GM18505 (cell line): ENCODE data around the gene CLMN.
"Not testable (repeated sequence)": the region's sequence is repeated elsewhere in the genome, so short reads cannot be mapped to it uniquely, and the experiment has no call there.

Experiments
- ATAC-seq: cut with Tn5 transposase; IDR thresholded peaks from one replicate; pipeline ENCODE4 v1.9.1; 2021; ENCODE audit not compliant: unreplicated experiment
- POLR2A ChIP-seq: IDR thresholded peaks from 4 replicates; pipeline ENCODE4 v1.6.1; 2011; ENCODE audit warnings: borderline replicate concordance; ENCODE audit not compliant: insufficient read depth, insufficient read length; ENCODE audit errors: extremely low read depth

The CLMN gene

DNA sequence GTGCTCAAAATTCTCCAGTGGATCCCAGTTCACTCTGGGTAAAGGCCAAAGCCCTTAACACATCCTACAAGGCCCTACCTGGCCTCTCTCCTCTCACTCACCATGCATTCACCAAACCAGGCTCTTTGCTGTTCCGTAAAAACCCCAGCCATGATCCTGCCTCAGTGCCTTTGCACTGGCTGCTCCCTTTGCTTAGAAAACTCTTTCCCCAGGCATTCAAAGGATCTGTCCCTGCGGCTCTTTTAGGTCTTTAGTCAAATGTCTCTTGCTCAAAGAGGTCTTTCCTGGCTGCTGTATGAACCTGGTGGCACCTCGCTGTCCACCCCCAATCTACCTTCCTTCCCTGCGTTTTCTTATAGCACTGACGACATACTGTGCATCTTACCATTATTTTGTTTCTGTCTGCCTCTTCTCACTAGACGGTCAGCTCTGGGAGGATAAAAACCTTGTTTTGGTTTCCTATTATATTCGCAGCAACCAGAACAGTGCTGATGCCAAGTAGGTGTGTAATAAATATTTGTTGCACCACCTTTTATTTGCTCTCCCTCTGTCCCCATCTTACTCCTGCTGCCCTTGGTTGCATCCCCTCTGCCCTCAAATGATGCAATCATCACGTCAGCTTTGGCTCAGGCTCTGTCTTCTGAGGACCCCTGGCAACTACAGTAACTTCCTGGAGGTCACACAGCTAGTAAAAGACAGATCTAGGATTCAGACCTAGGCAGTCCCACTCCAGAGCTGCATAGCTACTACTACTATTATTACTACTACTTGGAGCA, 138.6 kb downstream of the CLMN start:
- TF ChIP-seq POLR2A, result no peak
- no peak for ATAC-seq

DNA sequence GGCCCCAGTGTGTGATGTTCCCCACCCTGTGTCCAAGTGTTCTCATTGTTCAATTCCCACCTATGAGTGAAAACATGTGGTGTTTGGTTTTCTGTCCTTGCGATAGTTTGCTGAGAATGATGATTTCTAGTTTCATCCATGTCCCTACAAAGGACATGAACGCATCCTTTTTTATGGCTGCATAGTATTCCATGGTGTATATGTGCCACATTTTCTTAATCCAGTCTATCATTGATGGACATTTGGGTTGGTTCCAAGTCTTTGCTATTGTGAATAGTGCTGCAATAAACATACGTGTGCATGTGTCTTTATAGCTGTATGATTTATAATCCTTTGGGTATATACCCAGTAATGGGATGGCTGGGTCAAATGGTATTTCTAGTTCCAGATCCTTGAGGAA, 144.0 kb downstream of the CLMN start:
- not testable (repeated sequence) for ATAC-seq

DNA sequence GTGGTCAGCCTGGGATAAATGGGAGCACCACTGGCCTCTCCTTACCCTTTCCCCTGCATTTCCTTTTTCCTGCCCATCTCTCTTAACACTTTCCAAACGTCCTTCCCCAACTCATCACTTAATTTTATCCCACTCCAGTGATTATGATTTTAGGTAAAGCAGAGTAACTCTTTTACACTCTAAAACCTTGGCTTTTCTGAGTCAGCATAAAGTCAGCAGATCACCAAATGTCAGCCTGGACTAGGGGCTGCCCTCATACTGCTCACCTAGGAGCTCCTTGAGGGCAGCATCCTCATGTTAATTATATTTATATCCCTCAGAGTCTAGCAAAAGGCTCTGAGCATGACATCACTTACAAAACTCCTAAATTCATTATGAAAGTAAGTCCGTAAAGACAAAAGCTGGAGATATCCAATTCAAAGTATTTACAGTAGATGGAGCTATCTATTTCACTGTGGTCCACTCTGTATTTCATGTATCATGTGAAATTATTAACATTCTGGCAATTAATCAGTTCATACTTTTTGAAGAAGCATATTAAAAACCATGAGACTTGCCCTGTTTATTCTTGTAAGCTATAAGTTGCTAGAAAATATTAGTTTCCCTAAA, 145.4 kb downstream of the CLMN start:
- TF ChIP-seq POLR2A, result no peak
- no peak for ATAC-seq

DNA sequence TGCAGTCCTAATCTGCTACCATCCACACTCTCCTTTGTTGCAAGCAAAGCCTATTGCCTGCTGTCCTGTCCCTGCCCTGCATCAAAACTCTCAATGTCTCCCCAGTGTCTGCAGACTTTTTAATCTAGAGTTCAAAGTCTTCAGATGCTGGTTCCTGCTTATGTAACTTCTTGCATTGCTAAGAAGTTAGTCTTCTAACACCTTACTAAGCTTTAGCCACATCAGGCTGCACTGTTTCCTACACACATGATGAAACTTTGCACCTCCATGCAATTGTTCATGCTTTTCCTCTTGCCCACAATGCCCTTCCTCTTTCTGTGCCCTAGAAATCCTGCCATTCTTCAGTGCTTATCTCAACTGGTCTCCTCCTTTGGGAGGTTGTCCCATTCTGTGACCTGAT, 146.2 kb downstream of the CLMN start:
- ATAC-seq, result no peak
- no peak for TF ChIP-seq POLR2A

DNA sequence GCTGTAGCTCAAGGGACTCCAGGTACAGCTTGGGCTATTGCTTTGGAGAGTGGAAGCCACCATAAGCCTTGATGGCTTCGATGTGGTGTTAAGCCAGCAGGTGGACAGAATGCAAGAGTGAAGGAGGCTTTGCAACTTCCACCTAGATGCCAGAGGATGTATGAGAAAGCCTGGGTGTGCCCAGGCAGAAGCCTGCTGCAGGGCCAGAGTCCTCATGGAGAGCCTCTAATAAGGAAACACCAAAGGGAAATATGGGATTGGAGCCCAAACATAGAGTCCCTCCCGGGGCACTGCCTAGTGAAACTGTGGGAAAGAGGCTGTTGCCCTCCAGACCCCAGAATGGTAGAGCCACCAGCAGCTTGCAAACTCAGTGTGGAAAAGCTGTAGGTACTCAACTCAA, 152.5 kb downstream of the CLMN start:
- TF ChIP-seq POLR2A, result no peak
- no peak for ATAC-seq

DNA sequence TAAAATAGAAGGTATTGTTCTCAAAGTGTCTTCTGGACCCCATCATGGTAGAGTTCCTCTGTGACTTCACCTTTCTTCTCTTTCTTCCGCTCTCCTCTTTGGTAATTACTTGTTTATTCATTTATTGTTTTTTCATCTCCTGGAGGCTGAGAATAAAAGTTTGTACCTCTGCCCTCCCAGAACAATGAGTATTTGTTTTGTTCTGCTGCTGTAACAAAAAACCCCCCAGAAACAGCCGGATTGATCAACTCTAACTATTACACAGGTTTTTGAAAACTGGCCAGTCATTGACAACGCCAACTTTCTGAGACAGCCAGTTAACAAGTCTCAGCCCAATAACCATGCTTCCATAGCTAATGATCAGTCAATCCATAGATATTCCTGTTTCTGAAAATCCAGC, 154.2 kb downstream of the CLMN start:
- no peak for ATAC-seq
- no peak for TF ChIP-seq POLR2A

DNA sequence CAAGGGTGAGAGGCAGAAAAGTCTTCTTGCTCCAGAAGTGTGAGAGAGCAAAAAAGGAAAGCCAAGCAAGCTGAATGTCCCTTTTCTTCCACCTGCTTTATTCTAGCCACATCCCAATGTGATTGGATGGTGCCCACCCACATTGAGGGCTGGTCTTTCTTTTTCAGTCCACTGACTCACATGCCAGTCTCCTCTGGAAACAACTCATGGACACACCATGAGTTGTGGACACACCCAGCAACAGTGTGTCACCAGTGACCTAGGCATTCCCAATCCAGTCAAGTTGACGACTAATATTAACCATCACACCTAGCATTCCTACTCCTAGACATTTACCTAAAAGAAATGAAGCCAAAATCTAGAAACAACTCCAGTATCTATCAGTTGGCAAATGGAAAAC, 155.2 kb downstream of the CLMN start:
- TF ChIP-seq POLR2A, result no peak
- no peak for ATAC-seq

DNA sequence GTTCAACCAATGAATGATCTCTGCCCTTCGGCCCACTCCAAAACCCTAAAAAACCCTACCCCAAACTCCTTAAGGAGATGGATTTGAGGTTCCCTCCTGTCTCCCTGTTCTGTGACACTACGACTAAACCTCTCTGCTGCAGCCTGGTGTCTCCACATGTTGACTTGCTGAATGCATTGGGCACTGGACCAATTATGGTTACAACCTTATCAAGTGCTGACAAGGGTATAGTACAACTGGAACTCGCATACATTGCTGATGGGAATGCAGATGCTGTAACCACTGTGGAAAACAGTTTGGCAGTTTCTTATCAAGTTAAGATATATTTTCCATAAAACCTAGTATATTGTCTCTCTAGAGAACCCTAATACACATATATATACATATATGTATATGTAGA, 156.0 kb downstream of the CLMN start:
- no peak for TF ChIP-seq POLR2A
- no peak for ATAC-seq

DNA sequence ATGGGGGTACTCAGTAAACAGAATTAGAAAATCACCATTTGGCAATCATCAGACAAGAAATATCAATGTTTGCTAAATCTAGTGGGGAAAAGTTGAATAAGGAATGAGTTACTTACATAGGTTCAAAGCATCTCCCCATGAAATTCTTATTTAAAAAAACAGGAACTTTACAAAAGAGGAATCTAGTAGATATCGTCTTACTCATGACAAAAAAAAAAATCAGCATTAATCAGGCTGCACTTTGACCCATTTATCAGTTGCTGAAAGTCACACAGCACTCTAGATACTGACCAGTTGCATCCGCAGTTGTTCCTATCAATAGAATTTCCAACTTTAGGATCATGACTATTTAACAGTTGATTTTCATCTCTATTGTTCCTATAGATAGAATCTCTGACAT, 156.6 kb downstream of the CLMN start:
- no peak for TF ChIP-seq POLR2A
- ATAC-seq, result no peak

DNA sequence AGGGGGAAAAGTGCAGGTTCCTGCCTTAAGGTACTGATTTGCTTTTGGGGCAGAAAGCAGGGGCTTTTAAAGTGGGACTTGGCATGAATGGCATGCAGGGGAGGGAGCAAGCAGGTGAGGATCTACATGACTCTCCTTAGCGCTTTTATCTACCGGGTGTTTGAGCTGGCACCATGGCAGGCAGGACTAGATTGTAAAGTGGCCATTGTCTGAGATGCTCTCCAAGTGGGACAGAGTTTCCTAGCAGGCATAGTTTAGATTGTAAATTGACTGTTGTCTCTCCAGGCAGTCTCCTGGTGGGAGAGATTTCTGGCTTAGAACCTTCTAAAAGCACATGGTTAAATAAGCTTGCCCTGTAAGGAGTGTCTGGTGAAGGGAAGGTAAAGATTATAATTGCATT, 157.1 kb downstream of the CLMN start:
- no peak for ATAC-seq
- TF ChIP-seq POLR2A, result no peak

DNA sequence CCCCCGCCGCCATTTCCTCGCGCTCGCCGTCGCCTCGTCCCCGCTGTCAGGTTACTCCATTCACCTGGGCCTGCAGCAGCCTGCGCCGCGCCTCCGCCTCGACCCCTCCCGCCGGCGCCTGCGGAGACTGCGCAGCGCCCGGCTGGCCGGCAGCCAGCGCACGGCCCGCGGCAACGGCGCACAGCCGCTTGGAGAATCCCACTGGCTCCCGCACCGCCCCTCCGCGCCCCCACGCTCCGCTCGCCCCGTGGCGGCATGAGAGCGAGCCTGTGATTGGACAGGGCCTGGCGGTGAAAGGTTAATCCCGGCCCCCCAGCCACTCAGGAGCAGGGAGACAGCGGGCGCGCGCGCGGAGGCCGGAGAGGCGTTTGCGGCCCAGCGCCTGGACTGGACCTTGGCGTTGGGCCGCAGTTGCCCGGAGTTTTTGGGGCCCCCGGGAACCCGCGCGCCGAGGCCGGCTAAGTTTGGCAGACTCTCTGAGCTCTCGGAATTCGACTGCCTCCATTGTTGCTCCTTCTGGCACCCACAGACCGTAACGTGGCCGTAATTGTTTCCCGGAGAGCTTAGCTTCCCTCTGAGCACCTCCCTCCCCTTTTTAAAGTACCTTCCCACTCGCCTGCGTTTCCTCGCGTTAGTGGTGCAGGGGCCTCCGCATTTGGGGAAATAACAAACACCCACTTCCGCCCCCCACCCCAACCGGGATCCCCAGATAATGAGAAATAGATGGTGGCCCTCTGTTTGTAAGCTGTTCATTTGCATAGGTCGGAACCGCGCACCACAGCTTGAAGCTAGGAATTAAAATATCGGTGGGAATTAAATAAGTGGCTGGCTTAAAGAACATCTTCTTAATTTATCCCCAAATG, 162.2 kb downstream of the CLMN start, which contains the start of gene DICER1:
Gene DICER1, minus strand, starts transcription at position 203 of the 863 bp plus-strand sequence. CDS start 24,071 bp downstream, outside the sequence.
- ATAC-seq, result peak; percentile 76
- TF ChIP-seq POLR2A, result peak; percentile 77

DNA sequence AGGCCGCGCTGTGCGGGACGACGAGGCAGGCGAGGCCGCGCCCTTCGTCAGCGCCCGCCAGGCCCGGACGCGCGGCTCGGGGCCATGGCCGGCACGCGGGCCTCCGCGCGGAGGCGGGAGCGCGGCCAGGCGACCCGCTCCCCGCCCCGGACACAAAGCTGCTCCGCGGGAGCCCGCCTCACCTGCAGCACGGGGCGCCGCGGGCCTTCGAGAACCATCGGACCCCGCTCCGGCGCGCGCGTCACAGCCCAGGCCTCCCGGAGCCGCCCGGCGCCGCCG, 162.7 kb downstream of the CLMN start:
- ATAC-seq, result peak; percentile 34
- TF ChIP-seq POLR2A, result no peak

DNA sequence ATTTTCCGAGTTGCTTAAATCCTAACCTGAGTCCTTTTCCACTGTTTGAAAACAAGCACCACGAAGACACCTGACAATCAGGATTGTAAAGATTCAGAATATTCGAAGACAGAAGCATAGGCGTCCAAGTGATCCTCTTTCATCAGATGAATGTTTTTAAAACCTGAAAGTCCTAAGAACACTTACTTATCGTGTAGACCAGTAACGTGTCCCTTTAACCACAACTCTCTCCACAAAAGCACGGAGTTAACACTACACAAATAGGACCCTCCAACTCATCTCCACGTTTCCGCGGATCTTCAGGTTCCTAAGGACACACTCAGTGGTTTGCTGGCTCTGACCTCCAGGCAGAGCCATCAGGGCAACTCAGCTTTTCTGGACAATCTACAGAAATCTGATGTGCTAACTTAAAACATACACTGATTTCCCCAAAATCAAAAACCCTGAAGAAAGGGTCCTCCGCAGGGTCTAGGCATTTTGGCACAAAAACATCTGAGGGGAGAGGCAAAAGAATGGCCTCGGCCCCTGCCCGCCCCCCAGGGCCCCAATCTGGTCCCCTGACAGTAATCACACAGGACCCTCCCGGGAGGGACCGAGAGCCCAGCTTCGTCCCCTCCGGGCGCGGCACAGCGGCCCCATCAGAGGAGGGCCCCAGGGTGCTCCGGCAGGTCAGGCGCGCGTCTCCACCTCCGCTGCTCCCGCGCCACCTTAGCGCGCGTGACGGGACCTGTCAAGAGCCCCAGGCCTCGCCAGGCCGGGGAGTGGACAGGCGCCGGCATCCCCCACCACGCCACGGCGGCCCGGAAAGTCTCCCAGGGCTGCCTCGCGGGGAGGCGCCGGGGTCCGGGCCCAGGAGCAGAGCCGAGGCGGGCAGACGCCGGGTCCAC, 163.3 kb downstream of the CLMN start:
- ATAC-seq, result peak; percentile 34
- no peak for TF ChIP-seq POLR2A
